Ectodermal cell (in vitro differentiated cells): ENCODE measurements around the gene HDAC11.
"Not testable (repeated sequence)": the region's sequence is repeated elsewhere in the genome, so short reads cannot be mapped to it uniquely, and the experiment has no call there.

Source experiments
- H3K27ac ChIP-seq: 2 replicates; pipeline ENCODE4 v1.7.0; 2013; ENCODE audit warnings: mild to moderate bottlenecking, low read depth, low read length; ENCODE audit not compliant: insufficient read depth, poor library complexity, severe bottlenecking
- H3K27me3 ChIP-seq: 2 replicates; pipeline ENCODE4 v1.7.0; 2013; ENCODE audit warnings: mild to moderate bottlenecking, low read length; ENCODE audit not compliant: insufficient read depth, control insufficient read depth, poor library complexity, severe bottlenecking
- H3K36me3 ChIP-seq: one replicate; pipeline ENCODE4 v1.7.0; 2013; ENCODE audit warnings: low read length; ENCODE audit not compliant: control insufficient read depth, insufficient read depth
- H3K4me1 ChIP-seq: one replicate; pipeline ENCODE4 v1.7.0; 2013; ENCODE audit warnings: low read length; ENCODE audit not compliant: control insufficient read depth, insufficient read depth
- H3K4me3 ChIP-seq: 2 replicates; pipeline ENCODE4 v1.7.0; 2013; ENCODE audit warnings: low read depth, low read length, control low read depth; ENCODE audit not compliant: insufficient read depth
- H3K9me3 ChIP-seq: 2 replicates; pipeline ENCODE4 v1.7.0; 2013; ENCODE audit warnings: mild to moderate bottlenecking, low read length, moderate library complexity; ENCODE audit not compliant: control insufficient read depth
- WGBS, 2 experiments: methylation state at CpG; one replicate each; pipeline ENCODE4 v1.1.7; 2013; ENCODE audit warnings: missing lambda C conversion rate in 2 of 2; 5-methylcytosine and 5-hydroxymethylcytosine counted together

The HDAC11 gene

GRCh38 chr3:13482106-13482690 lies 2.1 kb downstream of the HDAC11 start:
- Histone ChIP-seq H3K36me3 (no peaks in the 10 kb centered on the region), H3K27me3 (peaks cover 13% of the 10 kb centered on the region), H3K9me3 (no peaks in the 10 kb centered on the region), H3K4me1 (peaks cover 9% of the 10 kb centered on the region), H3K27ac (no peak overlapping the region), H3K4me3 (no peak overlapping the region)
- WGBS, 2 experiments = 91 to 93% methylated on average over 10 of the region's 10 CpGs

- Histone ChIP-seq H3K36me3 (no peaks in the 10 kb centered on the region), H3K4me1 (peaks cover 9% of the 10 kb centered on the region), H3K9me3 (no peaks in the 10 kb centered on the region), H3K27me3 (peaks cover 13% of the 10 kb centered on the region), H3K4me3 (no peak overlapping the region), H3K27ac (no peak overlapping the region)
- WGBS, 2 experiments = 93 to 95% methylated on average over 7 of the region's 7 CpGs
Observed at GRCh38 chr3:13483286-13483685, 3.2 kb downstream of the HDAC11 start.

GRCh38 chr3:13483988-13484695 lies 4.0 kb downstream of the HDAC11 start:
- no peak overlapping the region for H3K27ac ChIP-seq
- no peaks in the 10 kb centered on the region for H3K36me3 ChIP-seq
- 91 to 94% methylated on average over 21 of the region's 21 CpGs for whole genome bisulfite sequencing, 2 experiments

GRCh38 chr3:13484851-13485590 lies 4.9 kb downstream of the HDAC11 start:
- Histone ChIP-seq H3K36me3 (no peaks in the 10 kb centered on the region), H3K4me3 (no peak overlapping the region), H3K4me1 (peaks cover 9% of the 10 kb centered on the region), H3K27me3 (peaks cover 13% of the 10 kb centered on the region), H3K27ac (no peak overlapping the region), H3K9me3 (no peaks in the 10 kb centered on the region)
- WGBS, 2 experiments = 86 to 90% methylated on average over 7 of the region's 7 CpGs

More at GRCh38 chr3:13483988-13484695, 4.0 kb downstream of the HDAC11 start:
- Histone ChIP-seq H3K4me1 (peaks cover 9% of the 10 kb centered on the region), H3K27me3 (peaks cover 13% of the 10 kb centered on the region), H3K4me3 (no peak overlapping the region), H3K9me3 (no peaks in the 10 kb centered on the region)

- not testable (repeated sequence) for H3K9me3 ChIP-seq, H3K27ac ChIP-seq, H3K36me3 ChIP-seq, H3K4me1 ChIP-seq, H3K4me3 ChIP-seq, H3K27me3 ChIP-seq
- WGBS, 2 experiments = 90 to 93% methylated on average over 7 to 9 of the region's 9 CpGs
Observed at GRCh38 chr3:13485630-13486562, 5.8 kb downstream of the HDAC11 start.

GRCh38 chr3:13487403-13487802 lies 7.3 kb downstream of the HDAC11 start:
- Histone ChIP-seq H3K4me3 (no peak overlapping the region), H3K27ac (no peak overlapping the region), H3K27me3 (no peaks in the 10 kb centered on the region), H3K4me1 (peaks cover 5% of the 10 kb centered on the region), H3K9me3 (no peaks in the 10 kb centered on the region), H3K36me3 (no peaks in the 10 kb centered on the region)
- 79 to 83% methylated on average over 4 of the region's 4 CpGs for WGBS, 2 experiments

GRCh38 chr3:13491206-13491974 lies 11.3 kb downstream of the HDAC11 start:
- H3K4me3 ChIP-seq = no peak overlapping the region
- H3K27ac ChIP-seq = no peak overlapping the region
- no peaks in the 10 kb centered on the region for H3K27me3 ChIP-seq
- peaks cover under 1% of the 10 kb centered on the region for H3K4me1 ChIP-seq
- 89 to 92% methylated on average over 8 of the region's 8 CpGs for WGBS, 2 experiments
- no peaks in the 10 kb centered on the region for H3K9me3 ChIP-seq
- no peaks in the 10 kb centered on the region for H3K36me3 ChIP-seq

GRCh38 chr3:13492048-13492447 lies 11.9 kb downstream of the HDAC11 start:
- Histone ChIP-seq H3K36me3 (no peaks in the 10 kb centered on the region), H3K27ac (no peak overlapping the region), H3K4me1 (peaks cover 6% of the 10 kb centered on the region), H3K9me3 (no peaks in the 10 kb centered on the region), H3K27me3 (no peaks in the 10 kb centered on the region), H3K4me3 (no peak overlapping the region)
- whole genome bisulfite sequencing, 2 experiments = 94 to 97% methylated on average over 6 of the region's 6 CpGs
